ENCODE data around the gene SEMA4F. TPM values are rescaled to one million over a fixed set of nuclear protein-coding genes. Genes with fewer than 3 reads are reported as not detected.

Gene SEMA4F
- polyA plus RNA-seq, 3 donors = 0.16 to 0.44 (median 0.43) TPM

DNA sequence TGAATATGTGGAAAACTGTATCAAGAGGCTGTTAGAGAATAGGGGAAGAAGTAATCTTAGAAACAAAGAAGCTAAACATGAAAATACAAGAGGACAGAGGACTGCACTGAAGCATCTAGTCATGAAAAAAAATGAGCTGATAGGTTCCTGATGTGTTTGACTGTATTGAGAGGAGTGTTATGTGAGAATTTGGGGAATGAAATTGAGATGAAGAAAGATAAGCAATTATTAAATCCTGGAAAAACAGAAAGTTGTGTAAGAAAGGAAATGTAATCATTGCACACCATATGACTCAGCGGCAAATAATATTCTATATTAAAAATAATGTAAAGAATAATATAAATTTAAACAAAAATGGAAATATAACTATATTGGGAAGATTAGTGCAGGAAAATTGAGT, 71.2 kb downstream of the SEMA4F start:
- H3K27ac ChIP-seq (ENCODE audit: low read depth in 1 of 2, low read length in 2 of 2) = no peak overlapping the region
- no peak for DNase-seq
- TF ChIP-seq, protein P1, sequence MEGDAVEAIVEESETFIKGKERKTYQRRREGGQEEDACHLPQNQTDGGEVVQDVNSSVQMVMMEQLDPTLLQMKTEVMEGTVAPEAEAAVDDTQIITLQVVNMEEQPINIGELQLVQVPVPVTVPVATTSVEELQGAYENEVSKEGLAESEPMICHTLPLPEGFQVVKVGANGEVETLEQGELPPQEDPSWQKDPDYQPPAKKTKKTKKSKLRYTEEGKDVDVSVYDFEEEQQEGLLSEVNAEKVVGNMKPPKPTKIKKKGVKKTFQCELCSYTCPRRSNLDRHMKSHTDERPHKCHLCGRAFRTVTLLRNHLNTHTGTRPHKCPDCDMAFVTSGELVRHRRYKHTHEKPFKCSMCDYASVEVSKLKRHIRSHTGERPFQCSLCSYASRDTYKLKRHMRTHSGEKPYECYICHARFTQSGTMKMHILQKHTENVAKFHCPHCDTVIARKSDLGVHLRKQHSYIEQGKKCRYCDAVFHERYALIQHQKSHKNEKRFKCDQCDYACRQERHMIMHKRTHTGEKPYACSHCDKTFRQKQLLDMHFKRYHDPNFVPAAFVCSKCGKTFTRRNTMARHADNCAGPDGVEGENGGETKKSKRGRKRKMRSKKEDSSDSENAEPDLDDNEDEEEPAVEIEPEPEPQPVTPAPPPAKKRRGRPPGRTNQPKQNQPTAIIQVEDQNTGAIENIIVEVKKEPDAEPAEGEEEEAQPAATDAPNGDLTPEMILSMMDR (IDR thresholded peaks at IDR 0.05) = no peak
- peaks cover 0 to 3% (median 2%) of the 10 kb centered on the region in 3 donors for H3K27me3 Mint-ChIP-seq (ENCODE audit: low read depth in 3 of 3)
- intact Hi-C loops (cut with micrococcal nuclease) = no loop called here
- H3K9ac ChIP-seq (ENCODE audit: insufficient read depth, low read length, poor library complexity, severe bottlenecking) = no peak overlapping the region
- H3K27ac Mint-ChIP-seq = no peak overlapping the region
- no peaks in the 10 kb centered on the region for H3K36me3 ChIP-seq (replicated peaks in 1 of 2; ENCODE audit: control insufficient read depth in 1 of 2, insufficient read depth in 2 of 2, low read length in 2 of 2)
- H3K79me2 ChIP-seq (ENCODE audit: insufficient read depth, low read length) = no peaks in the 10 kb centered on the region
- H3K4me2 ChIP-seq (replicated peaks; ENCODE audit: extremely low read depth, low read length, poor library complexity, severe bottlenecking) = no peak overlapping the region
- H4K20me1 ChIP-seq (ENCODE audit: insufficient read depth, low read length) = no peaks in the 10 kb centered on the region
- H3K9me3 Mint-ChIP-seq = peaks cover 0 to 7% (median 3%) of the 10 kb centered on the region in 7 donors
- H3K4me3 ChIP-seq (replicated peaks in 1 of 3; ENCODE audit: low read depth in 2 of 3, low read length in 3 of 3) = no peak overlapping the region
- H3K4me3 Mint-ChIP-seq = no peak overlapping the region
- peaks cover 0 to 2% of the 10 kb centered on the region in 2 donors for H3K4me1 ChIP-seq (ENCODE audit: control insufficient read depth in 1 of 2, insufficient read depth in 2 of 2, low read length in 2 of 2)
- H3K9me3 ChIP-seq (replicated peaks in 1 of 2; ENCODE audit: control insufficient read depth in 1 of 2, insufficient read depth in 1 of 2, low read length in 2 of 2) = peaks cover 3 to 4% of the 10 kb centered on the region in 2 donors
- WGBS (ENCODE audit: insufficient coverage) = no CpG with 5 or more reads among the region's 1 CpG
- no peak overlapping the region for H2AFZ ChIP-seq (ENCODE audit: insufficient read depth, low read depth, low read length, poor library complexity, severe bottlenecking)
- H3K27me3 ChIP-seq (ENCODE audit: control insufficient read depth in 2 of 2, insufficient read depth in 2 of 2, low read length in 2 of 2) = no peaks in the 10 kb centered on the region
- H3K36me3 Mint-ChIP-seq = no peaks in the 10 kb centered on the region
- peaks cover 3% of the 10 kb centered on the region for H3K4me1 Mint-ChIP-seq

DNA sequence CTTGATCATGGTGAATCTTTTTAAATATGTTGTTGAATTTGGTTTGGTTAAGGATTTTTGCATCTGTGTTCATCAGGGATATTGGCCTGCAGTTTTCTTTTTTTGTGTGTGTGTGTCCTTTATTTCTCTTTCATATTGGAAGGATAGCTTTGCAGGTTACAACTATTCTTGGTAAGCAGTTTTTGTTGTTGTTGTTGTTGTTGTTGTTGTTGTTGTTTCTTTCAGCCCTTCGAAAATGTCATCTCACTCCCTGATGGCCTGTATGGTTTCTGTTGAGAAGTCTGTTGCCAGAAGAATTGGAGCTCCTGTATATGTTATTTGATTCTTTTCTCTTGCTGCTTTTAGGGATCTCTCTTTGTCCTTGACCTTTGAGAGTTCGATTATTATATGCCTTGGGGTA, 74.8 kb downstream of the SEMA4F start:
- H3K4me1 Mint-ChIP-seq = peaks cover 2% of the 10 kb centered on the region
- no peak overlapping the region for H3K27ac ChIP-seq (ENCODE audit: low read depth in 1 of 2, low read length in 2 of 2)
- H3K4me2 ChIP-seq (replicated peaks; ENCODE audit: extremely low read depth, low read length, poor library complexity, severe bottlenecking) = no peak overlapping the region
- H2AFZ ChIP-seq (ENCODE audit: insufficient read depth, low read depth, low read length, poor library complexity, severe bottlenecking) = no peak overlapping the region
- H3K27me3 ChIP-seq (ENCODE audit: control insufficient read depth in 2 of 2, insufficient read depth in 2 of 2, low read length in 2 of 2) = no peaks in the 10 kb centered on the region
- H3K9me3 ChIP-seq (replicated peaks in 1 of 2; ENCODE audit: control insufficient read depth in 1 of 2, insufficient read depth in 1 of 2, low read length in 2 of 2) = peaks cover 3 to 4% of the 10 kb centered on the region in 2 donors
- no peaks in the 10 kb centered on the region for H3K36me3 Mint-ChIP-seq
- H3K27me3 Mint-ChIP-seq (ENCODE audit: low read depth in 3 of 3) = peaks cover 0 to 5% (median 4%) of the 10 kb centered on the region in 3 donors
- no peaks in the 10 kb centered on the region for H3K36me3 ChIP-seq (replicated peaks in 1 of 2; ENCODE audit: control insufficient read depth in 1 of 2, insufficient read depth in 2 of 2, low read length in 2 of 2)
- TF ChIP-seq, protein P1 (IDR thresholded peaks at IDR 0.05) = no peak
- no peak overlapping the region for H3K9ac ChIP-seq (ENCODE audit: insufficient read depth, low read length, poor library complexity, severe bottlenecking)
- H4K20me1 ChIP-seq (ENCODE audit: insufficient read depth, low read length) = no peaks in the 10 kb centered on the region
- H3K4me3 Mint-ChIP-seq = no peak overlapping the region
- peaks cover 2% of the 10 kb centered on the region in 2 donors for H3K4me1 ChIP-seq (ENCODE audit: control insufficient read depth in 1 of 2, insufficient read depth in 2 of 2, low read length in 2 of 2)
- no peak overlapping the region for H3K27ac Mint-ChIP-seq
- H3K9me3 Mint-ChIP-seq = peaks cover 0 to 7% (median 3%) of the 10 kb centered on the region in 7 donors
- WGBS (ENCODE audit: insufficient coverage) = 67% methylated on average over 1 of the region's 2 CpGs
- intact Hi-C loops (cut with micrococcal nuclease) = no loop called here
- no peak overlapping the region for H3K4me3 ChIP-seq (replicated peaks in 1 of 3; ENCODE audit: low read depth in 2 of 3, low read length in 3 of 3)
- no peak for DNase-seq
- no peaks in the 10 kb centered on the region for H3K79me2 ChIP-seq (ENCODE audit: insufficient read depth, low read length)

All from CD14-positive monocyte (primary cell).